H9 (cell line): ENCODE measurements around the gene ZNF654. TPM values are rescaled to one million over a fixed set of nuclear protein-coding genes. Genes with fewer than 3 reads are reported as not detected.
A peak's percentile ranks its signal among the peaks of the same experiment; 100 is the strongest.

Source experiments
- DNase-seq: peaks from one replicate; pipeline ENCODE4 v3.0.0-alpha.2; 2017
- H2AFZ ChIP-seq: one replicate; pipeline ENCODE4 v1.6.1; 2013; ENCODE audit warnings: mild to moderate bottlenecking, low read length, control low read depth, moderate library complexity
- H2AK5ac ChIP-seq: 2 replicates; pipeline ENCODE4 v1.6.1; 2013; ENCODE audit warnings: low read length, control low read depth, mixed read lengths; ENCODE audit not compliant: insufficient read length
- H2BK120ac ChIP-seq: one replicate; pipeline ENCODE4 v1.6.1; 2013; ENCODE audit warnings: low read depth, mild to moderate bottlenecking, low read length, control low read depth, inconsistent platforms; ENCODE audit not compliant: poor library complexity, severe bottlenecking
- H2BK12ac ChIP-seq: 2 replicates; pipeline ENCODE4 v1.6.1; 2013; ENCODE audit warnings: low read length, control low read depth, mixed read lengths, low read depth; ENCODE audit not compliant: insufficient read length
- H2BK15ac ChIP-seq: 2 replicates; pipeline ENCODE4 v1.6.1; 2013; ENCODE audit warnings: low read depth, low read length, control low read depth
- H2BK20ac ChIP-seq: one replicate; pipeline ENCODE4 v1.6.1; 2013; ENCODE audit warnings: low read depth, mild to moderate bottlenecking, low read length, control low read depth, inconsistent platforms; ENCODE audit not compliant: poor library complexity, severe bottlenecking
- H2BK5ac ChIP-seq: 2 replicates; pipeline ENCODE4 v1.6.1; 2013; ENCODE audit warnings: low read length, control low read depth, mixed read lengths; ENCODE audit not compliant: insufficient read length
- H3K14ac ChIP-seq: 2 replicates; pipeline ENCODE4 v1.6.1; 2013; ENCODE audit warnings: low read length, control low read depth; ENCODE audit not compliant: insufficient read depth
- H3K18ac ChIP-seq: 2 replicates; pipeline ENCODE4 v1.6.1; 2013; ENCODE audit warnings: low read depth, mild to moderate bottlenecking, mixed read lengths, low read length, control low read depth; ENCODE audit not compliant: insufficient read length
- H3K23ac ChIP-seq: 2 replicates; pipeline ENCODE4 v1.6.1; 2013; ENCODE audit warnings: low read length, control low read depth, mixed read lengths, low read depth; ENCODE audit not compliant: insufficient read length
- H3K23me2 ChIP-seq: 2 replicates; pipeline ENCODE4 v1.6.1; 2013; ENCODE audit warnings: low read depth, mild to moderate bottlenecking, mixed read lengths, low read length, control low read depth; ENCODE audit not compliant: insufficient read length, poor library complexity, severe bottlenecking
- H3K27ac ChIP-seq: 2 replicates; pipeline ENCODE4 v1.5.1; 2013; ENCODE audit warnings: low read length, control low read depth, mixed read lengths, low read depth; ENCODE audit not compliant: insufficient read length
- H3K27me3 ChIP-seq: 2 replicates; pipeline ENCODE4 v1.6.1; 2013; ENCODE audit warnings: low read length, control low read depth, inconsistent platforms; ENCODE audit not compliant: insufficient read depth
- H3K4ac ChIP-seq: 2 replicates; pipeline ENCODE4 v1.6.1; 2013; ENCODE audit warnings: low read depth, mild to moderate bottlenecking, control low read depth, inconsistent platforms, low read length, moderate library complexity
- H3K4me1 ChIP-seq: 2 replicates; pipeline ENCODE4 v1.6.1; 2013; ENCODE audit warnings: low read length, control low read depth, inconsistent platforms; ENCODE audit not compliant: insufficient read depth
- H3K4me2 ChIP-seq: 2 replicates; pipeline ENCODE4 v1.6.1; 2013; ENCODE audit warnings: low read length, control low read depth, mixed read lengths; ENCODE audit not compliant: insufficient read length, insufficient read depth
- H3K56ac ChIP-seq: 2 replicates; pipeline ENCODE4 v1.6.1; 2013; ENCODE audit warnings: low read depth, mild to moderate bottlenecking, mixed read lengths, low read length, control low read depth; ENCODE audit not compliant: insufficient read length
- H3K79me1 ChIP-seq: 2 replicates; pipeline ENCODE4 v1.6.1; 2013; ENCODE audit warnings: low read depth, mild to moderate bottlenecking, moderate library complexity, low read length, control low read depth, inconsistent platforms; ENCODE audit not compliant: insufficient read depth, poor library complexity, severe bottlenecking
- H3K79me2 ChIP-seq: 2 replicates; pipeline ENCODE4 v1.6.1; 2013; ENCODE audit warnings: low read length, control low read depth, inconsistent platforms; ENCODE audit not compliant: insufficient read depth
- H3K9ac ChIP-seq: 2 replicates; pipeline ENCODE4 v1.6.1; 2013; ENCODE audit warnings: low read length, control low read depth, mixed read lengths; ENCODE audit not compliant: insufficient read length; ENCODE audit errors: extremely low read depth
- H3K9me3 ChIP-seq: one replicate; pipeline ENCODE4 v1.6.1; 2013; ENCODE audit warnings: low read depth, low read length, inconsistent platforms; ENCODE audit not compliant: control insufficient read depth
- H3T11ph ChIP-seq: one replicate; pipeline ENCODE4 v1.6.1; 2013; ENCODE audit warnings: mild to moderate bottlenecking, low read length, control low read depth, inconsistent platforms
- H4K20me1 ChIP-seq: one replicate; pipeline ENCODE4 v1.6.1; 2013; ENCODE audit not compliant: control insufficient read depth, insufficient read length, insufficient read depth
- H4K5ac ChIP-seq: 2 replicates; pipeline ENCODE4 v1.6.1; 2013; ENCODE audit warnings: low read depth, mild to moderate bottlenecking, mixed read lengths, low read length, control low read depth; ENCODE audit not compliant: insufficient read length
- H4K8ac ChIP-seq: replicated peaks from 2 replicates; pipeline ENCODE4 v1.6.1; 2013; ENCODE audit warnings: low read length, control low read depth, mixed read lengths, low read depth; ENCODE audit not compliant: insufficient read length
- H4K91ac ChIP-seq: 2 replicates; pipeline ENCODE4 v1.6.1; 2013; ENCODE audit warnings: low read depth, mild to moderate bottlenecking, moderate library complexity, mixed read lengths, low read length, control low read depth; ENCODE audit not compliant: insufficient read length
- H3K27ac Mint-ChIP-seq, 3 experiments: 2 replicates in 2 of 3; 3 replicates in 1 of 3; pipeline ENCODE4 v1.8.0; 2020 to 2021; ENCODE audit warnings: mixed read lengths in 3 of 3, mild to moderate bottlenecking in 1 of 3, moderate library complexity in 1 of 3
- H3K27me3 Mint-ChIP-seq: 2 replicates; pipeline ENCODE4 v1.8.0; 2021; ENCODE audit warnings: low read depth, mild to moderate bottlenecking, moderate library complexity, mixed read lengths
- H3K36me3 Mint-ChIP-seq, 3 experiments: 2 replicates in 2 of 3; 3 replicates in 1 of 3; pipeline ENCODE4 v1.8.0; 2020 to 2021; ENCODE audit warnings: low read depth in 3 of 3, mixed read lengths in 3 of 3; ENCODE audit not compliant: insufficient read depth in 1 of 3
- H3K4me1 Mint-ChIP-seq, 2 experiments: 2 replicates each; pipeline ENCODE4 v1.8.0; 2020; ENCODE audit warnings: mixed read lengths in 2 of 2
- H3K4me3 Mint-ChIP-seq, 2 experiments: 2 replicates in 1 of 2; 3 replicates in 1 of 2; pipeline ENCODE4 v1.8.0; 2020 to 2021; ENCODE audit warnings: mild to moderate bottlenecking in 2 of 2, mixed read lengths in 2 of 2, moderate library complexity in 1 of 2
- H3K9me3 Mint-ChIP-seq, 2 experiments: 2 replicates in 1 of 2; 3 replicates in 1 of 2; pipeline ENCODE4 v1.8.0; 2020; ENCODE audit warnings: mild to moderate bottlenecking in 2 of 2, mixed read lengths in 2 of 2, moderate library complexity in 1 of 2
- WGBS: extraction: QIAGEN DNeasy Blood & Tissue Kit; methylation state at CpG from one replicate; pipeline ENCODE4 v1.1.7; 2013; ENCODE audit warnings: missing lambda C conversion rate, low lambda C conversion rate, mixed read lengths; ENCODE audit not compliant: insufficient read length; ENCODE audit errors: extremely low coverage; 5-methylcytosine and 5-hydroxymethylcytosine counted together
- total RNA-seq: library from RNA; stranded (reverse); gene quantifications from 2 replicates; pipeline ENCODE4 v1.2.1, GENCODE V29; 2021
- TF ChIP-seq, protein P1 (sequence below): fragments of 200-600 bp; sonication (generic); conservative IDR thresholded peaks from 3 replicates; pipeline ENCODE4 v1.8.0; 2021; ENCODE audit warnings: antibody characterized with exemption, mild to moderate bottlenecking

ZNF654 gene
- total RNA-seq, 1 experiment from 2014 or later = 8.7 TPM

DNA sequence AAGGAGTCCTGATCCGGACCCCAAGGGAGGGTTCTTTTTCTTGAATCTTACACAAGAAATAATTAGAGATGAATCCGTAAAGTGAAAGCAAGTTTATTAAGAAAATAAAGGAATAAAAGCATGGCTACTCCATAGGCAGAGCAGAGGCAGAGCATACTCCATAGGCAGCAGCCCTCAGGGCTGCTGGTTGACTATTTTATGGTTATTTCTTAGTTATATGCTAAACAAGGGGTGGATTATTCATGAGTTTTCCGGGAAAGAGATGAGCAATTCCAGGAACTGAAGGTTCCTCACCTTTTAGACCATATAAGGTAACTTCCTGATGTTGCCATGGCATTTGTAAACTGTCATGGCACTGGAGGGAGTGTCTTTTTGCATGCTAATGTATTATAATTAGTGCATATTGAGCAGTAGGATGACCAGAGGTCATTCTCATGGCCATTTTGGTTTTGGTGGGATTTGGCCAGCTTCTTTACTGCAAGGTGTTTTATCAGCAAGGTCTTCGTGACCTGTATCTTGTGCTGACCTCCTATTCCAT is 132.9 kb downstream of the ZNF654 start:
- no peak overlapping the region for H4K91ac ChIP-seq
- H3K9me3 ChIP-seq = no peaks in the 10 kb centered on the region
- peaks cover 3 to 18% (median 8%) of the 10 kb centered on the region in 3 experiments; a peak in 4 of 7 replicates for H3K36me3 Mint-ChIP-seq
- no peaks in the 10 kb centered on the region for H3K79me1 ChIP-seq
- H3K23ac ChIP-seq = no peak overlapping the region
- no peak overlapping the region for H4K8ac ChIP-seq
- H3K4me1 Mint-ChIP-seq = peaks cover 20 to 37% of the 10 kb centered on the region in 2 experiments
- no peak overlapping the region for H2BK12ac ChIP-seq
- no peak overlapping the region for H3K27ac ChIP-seq
- H3K4me3 Mint-ChIP-seq = no peak overlapping the region
- H3K27ac Mint-ChIP-seq = peak overlapping the region in 2 of 3 experiments; percentile 71 to 91; a peak in 2 of 7 replicates
- H4K20me1 ChIP-seq = no peaks in the 10 kb centered on the region
- no peak overlapping the region for H3K14ac ChIP-seq
- H3K23me2 ChIP-seq = no peaks in the 10 kb centered on the region
- no peak overlapping the region for H3K9ac ChIP-seq
- H3K27me3 ChIP-seq = no peaks in the 10 kb centered on the region
- H2AFZ ChIP-seq = no peak overlapping the region
- H2BK120ac ChIP-seq = no peak overlapping the region
- H3K4ac ChIP-seq = no peak overlapping the region; the same call in 1 of the 2 replicates
- DNase-seq = no peak
- H2BK20ac ChIP-seq = no peak overlapping the region
- H3K4me2 ChIP-seq = no peak overlapping the region
- no peak overlapping the region for H2AK5ac ChIP-seq
- no peak overlapping the region for H2BK15ac ChIP-seq
- H3T11ph ChIP-seq = no peak overlapping the region
- peaks cover 12 to 20% of the 10 kb centered on the region in 2 experiments; a peak in 4 of 5 replicates for H3K9me3 Mint-ChIP-seq
- H3K4me1 ChIP-seq = no peaks in the 10 kb centered on the region
- H2BK5ac ChIP-seq = no peak overlapping the region
- WGBS = no CpG with 5 or more reads among the region's 4 CpGs
- H3K18ac ChIP-seq = no peak overlapping the region
- no peaks in the 10 kb centered on the region for H3K79me2 ChIP-seq
- TF ChIP-seq, protein P1, sequence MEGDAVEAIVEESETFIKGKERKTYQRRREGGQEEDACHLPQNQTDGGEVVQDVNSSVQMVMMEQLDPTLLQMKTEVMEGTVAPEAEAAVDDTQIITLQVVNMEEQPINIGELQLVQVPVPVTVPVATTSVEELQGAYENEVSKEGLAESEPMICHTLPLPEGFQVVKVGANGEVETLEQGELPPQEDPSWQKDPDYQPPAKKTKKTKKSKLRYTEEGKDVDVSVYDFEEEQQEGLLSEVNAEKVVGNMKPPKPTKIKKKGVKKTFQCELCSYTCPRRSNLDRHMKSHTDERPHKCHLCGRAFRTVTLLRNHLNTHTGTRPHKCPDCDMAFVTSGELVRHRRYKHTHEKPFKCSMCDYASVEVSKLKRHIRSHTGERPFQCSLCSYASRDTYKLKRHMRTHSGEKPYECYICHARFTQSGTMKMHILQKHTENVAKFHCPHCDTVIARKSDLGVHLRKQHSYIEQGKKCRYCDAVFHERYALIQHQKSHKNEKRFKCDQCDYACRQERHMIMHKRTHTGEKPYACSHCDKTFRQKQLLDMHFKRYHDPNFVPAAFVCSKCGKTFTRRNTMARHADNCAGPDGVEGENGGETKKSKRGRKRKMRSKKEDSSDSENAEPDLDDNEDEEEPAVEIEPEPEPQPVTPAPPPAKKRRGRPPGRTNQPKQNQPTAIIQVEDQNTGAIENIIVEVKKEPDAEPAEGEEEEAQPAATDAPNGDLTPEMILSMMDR = no peak
- no peaks in the 10 kb centered on the region for H3K27me3 Mint-ChIP-seq
- H4K5ac ChIP-seq = no peak overlapping the region
- no peak overlapping the region for H3K56ac ChIP-seq
